ENCODE data around the gene DENND1A.

DENND1A gene

GRCh38 chr9:123426406-123426805, 503.5 kb downstream of the DENND1A start:
- no peak for DNase-seq (ENCODE audit: low read depth)

- no peak for DNase-seq (ENCODE audit: low read depth)
Observed at GRCh38 chr9:123425836-123426365, 504.0 kb downstream of the DENND1A start.

GRCh38 chr9:123425261-123425821, 504.6 kb downstream of the DENND1A start:
- no peak for DNase-seq (ENCODE audit: low read depth)

- no peak for DNase-seq (ENCODE audit: low read depth)
Observed at GRCh38 chr9:123424552-123425225, 505.2 kb downstream of the DENND1A start.

GRCh38 chr9:123424131-123424530, 505.8 kb downstream of the DENND1A start:
- no peak for DNase-seq (ENCODE audit: low read depth)

- no peak for DNase-seq (ENCODE audit: low read depth)
Observed at GRCh38 chr9:123423311-123423640, 506.6 kb downstream of the DENND1A start.

- DNase-seq (ENCODE audit: low read depth), result no peak
Observed at GRCh38 chr9:123422635-123423310, 507.2 kb downstream of the DENND1A start.

- no peak for DNase-seq (ENCODE audit: low read depth)
Observed at GRCh38 chr9:123421801-123422455, 508.0 kb downstream of the DENND1A start.

- DNase-seq (ENCODE audit: low read depth), result no peak
Observed at GRCh38 chr9:123421186-123421585, 508.7 kb downstream of the DENND1A start.

- DNase-seq (ENCODE audit: low read depth), result no peak
Observed at GRCh38 chr9:123420592-123421111, 509.3 kb downstream of the DENND1A start.

- DNase-seq (ENCODE audit: low read depth), result no peak
Observed at GRCh38 chr9:123419721-123420591, 510.0 kb downstream of the DENND1A start.

- no peak for DNase-seq (ENCODE audit: low read depth)
Observed at GRCh38 chr9:123419091-123419490, 510.8 kb downstream of the DENND1A start.

- no peak for DNase-seq (ENCODE audit: low read depth)
Observed at GRCh38 chr9:123418506-123418905, 511.4 kb downstream of the DENND1A start.

GRCh38 chr9:123418052-123418430, 511.9 kb downstream of the DENND1A start:
- no peak for DNase-seq (ENCODE audit: low read depth)

- DNase-seq (ENCODE audit: low read depth), result no peak
Observed at GRCh38 chr9:123417289-123418051, 512.5 kb downstream of the DENND1A start.

- no peak for DNase-seq (ENCODE audit: low read depth)
Observed at GRCh38 chr9:123416176-123416575, 513.8 kb downstream of the DENND1A start.

- DNase-seq (ENCODE audit: low read depth), result no peak
Observed at GRCh38 chr9:123414936-123415930, 514.7 kb downstream of the DENND1A start.

GRCh38 chr9:123414204-123414603, 515.7 kb downstream of the DENND1A start:
- DNase-seq (ENCODE audit: low read depth), result no peak

- no peak for DNase-seq (ENCODE audit: low read depth)
Observed at GRCh38 chr9:123412171-123412820, 517.6 kb downstream of the DENND1A start.

All from stimulated activated CD8-positive, alpha-beta memory T cell treated with anti-CD3 and anti-CD28 coated beads, Interleukin-12 subunit alpha, Interleukin-12 subunit beta, amount 100 ng/mL, for 4 hours (primary cell).